ENCODE data around the gene SLAMF8.

DNA sequence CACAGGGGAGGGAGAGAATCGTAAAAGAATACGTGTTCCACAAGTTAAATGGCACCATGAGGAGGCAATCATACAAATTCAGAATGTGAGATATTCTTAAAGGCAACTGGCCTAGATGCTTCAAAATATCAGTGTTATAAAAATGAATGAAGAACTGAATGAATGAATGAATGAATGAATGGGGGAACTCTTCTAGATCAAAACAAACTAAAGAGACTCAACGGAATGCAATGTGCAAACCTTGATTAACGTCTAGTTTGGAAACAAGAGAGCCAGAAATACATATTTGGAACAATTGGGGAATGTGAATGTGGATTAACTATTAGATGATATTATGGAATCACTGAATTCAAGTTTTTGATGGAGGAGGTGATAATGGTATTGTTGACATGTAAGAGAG, 56.5 kb downstream of the SLAMF8 start:
- TF ChIP-seq, protein P1, sequence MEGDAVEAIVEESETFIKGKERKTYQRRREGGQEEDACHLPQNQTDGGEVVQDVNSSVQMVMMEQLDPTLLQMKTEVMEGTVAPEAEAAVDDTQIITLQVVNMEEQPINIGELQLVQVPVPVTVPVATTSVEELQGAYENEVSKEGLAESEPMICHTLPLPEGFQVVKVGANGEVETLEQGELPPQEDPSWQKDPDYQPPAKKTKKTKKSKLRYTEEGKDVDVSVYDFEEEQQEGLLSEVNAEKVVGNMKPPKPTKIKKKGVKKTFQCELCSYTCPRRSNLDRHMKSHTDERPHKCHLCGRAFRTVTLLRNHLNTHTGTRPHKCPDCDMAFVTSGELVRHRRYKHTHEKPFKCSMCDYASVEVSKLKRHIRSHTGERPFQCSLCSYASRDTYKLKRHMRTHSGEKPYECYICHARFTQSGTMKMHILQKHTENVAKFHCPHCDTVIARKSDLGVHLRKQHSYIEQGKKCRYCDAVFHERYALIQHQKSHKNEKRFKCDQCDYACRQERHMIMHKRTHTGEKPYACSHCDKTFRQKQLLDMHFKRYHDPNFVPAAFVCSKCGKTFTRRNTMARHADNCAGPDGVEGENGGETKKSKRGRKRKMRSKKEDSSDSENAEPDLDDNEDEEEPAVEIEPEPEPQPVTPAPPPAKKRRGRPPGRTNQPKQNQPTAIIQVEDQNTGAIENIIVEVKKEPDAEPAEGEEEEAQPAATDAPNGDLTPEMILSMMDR (IDR thresholded peaks at IDR 0.05; ENCODE audit: low read depth, low read length): no peak
- no peak for TF ChIP-seq POLR2A (IDR thresholded peaks at IDR 0.05; ENCODE audit: extremely low read depth, insufficient read length)

All from NB4 (cell line).